GM21576 (cell line): Measurements from ENCODE around the gene COG4.
A peak's percentile ranks its signal among the peaks of the same experiment; 100 is the strongest.
"Not testable (repeated sequence)": the region's sequence is repeated elsewhere in the genome, so short reads cannot be mapped to it uniquely, and the experiment has no call there.

Source experiments
- ATAC-seq: cut with Tn5 transposase; IDR thresholded peaks from one replicate; pipeline ENCODE4 v1.9.1; 2021; ENCODE audit warnings: mild to moderate bottlenecking, moderate library complexity; ENCODE audit not compliant: unreplicated experiment

The COG4 gene

GRCh38 chr16:70457446-70458166, 65.7 kb downstream of the COG4 start:
- no peak for ATAC-seq

- ATAC-seq, result no peak
These were observed 67.4 kb downstream of the COG4 start for GRCh38 chr16:70455910-70456309.

DNA sequence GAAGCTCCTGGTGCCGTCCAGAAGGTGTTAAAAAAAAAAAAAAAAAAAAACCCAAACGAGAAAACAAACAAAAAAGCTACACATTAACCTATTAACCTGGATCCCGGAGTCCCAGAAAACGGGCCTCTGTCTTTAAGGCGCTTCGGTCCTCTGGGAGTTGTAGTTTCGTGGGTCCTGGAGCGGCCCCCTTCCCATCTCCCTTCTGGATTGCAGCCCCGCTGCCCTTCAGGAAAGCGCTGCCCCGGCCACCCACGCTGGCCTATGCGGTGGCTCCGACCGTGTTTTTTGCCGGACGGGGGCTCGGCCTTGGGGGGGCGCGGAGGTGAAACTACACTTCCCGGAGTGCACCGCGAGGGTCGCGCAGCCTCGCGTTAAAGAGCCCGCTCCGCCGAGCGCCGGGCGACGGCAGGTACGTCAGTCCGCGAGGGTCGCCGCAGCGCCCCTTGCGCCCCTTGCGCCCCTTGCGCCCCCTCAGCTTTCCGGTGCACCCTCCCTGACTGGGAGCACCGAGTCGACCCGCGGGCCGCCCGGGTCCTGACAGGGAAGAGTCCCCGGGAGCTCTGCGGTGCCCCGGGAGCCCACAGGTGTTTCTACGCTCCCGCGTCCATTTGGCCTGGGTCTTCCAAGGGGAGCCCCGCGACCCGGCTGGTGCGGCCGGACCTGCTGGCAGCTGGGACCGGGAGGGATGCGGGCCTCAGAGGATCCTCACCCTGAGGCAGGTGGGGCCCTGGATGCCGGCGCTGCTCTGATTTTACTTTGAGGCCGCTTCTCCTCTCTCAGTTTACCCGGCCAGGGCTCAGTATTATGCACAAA, 68.9 kb downstream of the COG4 start, which contains the start of gene FCSK:
Gene FCSK (plus strand): TSS at position 374 of the 813 bp plus-strand sequence. CDS start 8,596 bp downstream, outside the sequence.
- ATAC-seq, result peak; percentile 85

DNA sequence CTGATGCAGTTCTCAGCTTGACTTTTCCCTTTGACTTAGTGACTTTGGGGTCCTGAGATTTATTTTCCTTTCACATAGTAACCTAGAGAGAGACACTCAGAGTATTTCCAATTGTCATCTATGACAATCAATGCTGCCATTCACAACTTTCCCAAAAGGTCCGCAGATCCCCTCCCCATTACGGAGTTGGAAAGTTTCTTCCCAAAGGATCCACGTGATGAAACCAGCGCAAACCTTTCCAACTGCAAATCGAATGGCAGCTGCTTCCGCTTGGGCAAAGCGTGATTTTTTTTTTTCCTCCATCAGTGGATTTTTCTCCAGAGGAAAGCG, 69.5 kb downstream of the COG4 start:
- peak; percentile 18 for ATAC-seq

DNA sequence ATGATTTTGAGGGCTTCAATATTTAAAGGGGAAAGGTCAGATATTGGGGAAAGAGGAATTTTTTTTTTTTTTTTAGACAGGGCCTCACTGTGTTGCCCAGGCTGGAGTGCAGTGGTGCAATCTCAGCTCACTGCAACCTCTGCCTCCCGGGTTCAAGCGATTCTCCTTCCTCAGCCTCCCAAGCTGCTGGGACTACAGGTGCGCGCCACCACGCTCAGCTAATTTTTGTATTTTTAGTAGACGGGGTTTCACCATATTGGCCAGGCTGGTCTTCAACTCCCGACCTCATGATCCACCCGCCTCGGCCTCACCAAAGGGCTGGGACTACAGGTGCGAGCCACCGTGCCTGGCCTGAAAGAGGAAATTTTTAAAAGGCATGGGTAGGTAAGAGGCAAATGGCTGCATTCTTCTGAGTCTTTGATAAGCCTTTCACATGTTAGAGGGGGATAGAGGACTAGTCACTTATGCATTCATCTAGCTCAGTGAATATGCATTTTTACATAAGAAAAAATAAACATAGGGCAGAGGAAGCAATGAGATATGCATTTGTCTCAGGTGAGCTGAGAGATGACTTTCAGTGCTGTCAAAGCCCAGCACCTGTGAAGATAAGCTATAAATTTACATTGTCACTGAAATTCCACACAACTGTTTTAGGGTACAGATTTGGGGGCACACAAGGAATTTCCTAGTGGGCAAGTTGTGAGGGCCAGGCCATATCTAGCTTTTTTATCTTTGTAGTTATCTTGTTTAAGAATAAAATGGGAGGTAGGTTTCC, 70.0 kb downstream of the COG4 start:
- ATAC-seq, result no peak

GRCh38 chr16:70451004-70451340, 72.4 kb downstream of the COG4 start:
- not testable (repeated sequence) for ATAC-seq

DNA sequence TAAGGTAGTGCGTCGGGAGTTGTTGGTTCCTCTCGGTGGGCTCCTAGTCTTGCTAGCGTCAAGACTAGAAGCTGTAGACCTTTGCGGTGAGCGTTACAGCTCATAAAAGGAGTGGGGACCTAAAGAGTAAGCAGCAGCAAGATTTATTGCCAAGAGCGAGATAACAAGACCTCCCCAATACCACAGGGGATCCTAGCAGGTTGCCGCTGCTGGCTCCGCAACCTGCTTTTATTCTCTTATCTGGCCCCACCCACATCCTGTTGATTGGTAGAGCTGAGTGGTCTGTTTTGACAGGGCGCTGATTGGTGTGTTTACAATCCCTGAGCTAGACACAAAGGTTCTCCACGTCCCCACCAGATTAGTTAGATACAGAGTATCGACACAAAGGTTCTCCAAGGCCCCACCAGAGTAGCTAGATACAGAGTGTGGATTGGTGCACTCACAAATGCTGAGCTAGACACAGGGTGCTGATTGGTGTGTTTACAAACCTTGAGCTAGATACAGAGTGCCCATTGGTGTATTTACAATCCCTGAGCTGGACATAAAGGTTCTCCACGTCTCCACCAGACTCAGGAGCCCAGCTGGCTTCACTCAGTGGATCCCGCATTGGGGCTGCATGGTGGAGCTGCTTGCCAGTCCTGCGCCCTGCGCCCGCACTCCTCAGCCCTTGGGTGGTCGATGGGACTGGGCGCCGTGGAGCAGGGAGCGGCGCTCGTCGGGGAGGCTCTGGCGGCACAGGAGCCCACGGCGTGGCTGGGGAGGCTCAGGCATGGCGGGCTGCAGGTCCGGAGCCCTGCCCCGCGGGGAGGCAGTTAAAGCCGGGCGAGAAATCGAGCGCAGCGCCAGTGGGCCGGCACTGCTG, 73.0 kb downstream of the COG4 start:
- ATAC-seq, result not testable (repeated sequence)

DNA sequence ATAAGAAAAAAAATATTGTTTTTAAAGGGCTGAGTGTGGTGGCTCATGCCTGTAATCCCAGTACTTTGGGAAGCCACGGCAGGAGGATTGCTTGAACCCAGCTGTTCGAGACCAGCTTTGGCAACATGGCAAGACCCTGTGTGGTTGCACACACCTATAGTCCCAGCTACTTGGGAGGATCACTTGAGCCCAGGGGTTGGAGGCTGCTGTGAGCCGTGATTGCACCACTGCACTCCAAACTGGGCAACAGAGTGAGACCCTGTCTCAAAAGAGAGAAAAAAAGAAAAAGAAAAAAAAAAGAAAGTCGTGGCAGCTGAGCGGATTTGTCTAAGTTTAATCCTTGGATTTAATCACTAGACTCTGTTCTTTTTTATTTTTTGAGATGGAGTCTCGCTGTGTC, 75.3 kb downstream of the COG4 start:
- ATAC-seq, result no peak

DNA sequence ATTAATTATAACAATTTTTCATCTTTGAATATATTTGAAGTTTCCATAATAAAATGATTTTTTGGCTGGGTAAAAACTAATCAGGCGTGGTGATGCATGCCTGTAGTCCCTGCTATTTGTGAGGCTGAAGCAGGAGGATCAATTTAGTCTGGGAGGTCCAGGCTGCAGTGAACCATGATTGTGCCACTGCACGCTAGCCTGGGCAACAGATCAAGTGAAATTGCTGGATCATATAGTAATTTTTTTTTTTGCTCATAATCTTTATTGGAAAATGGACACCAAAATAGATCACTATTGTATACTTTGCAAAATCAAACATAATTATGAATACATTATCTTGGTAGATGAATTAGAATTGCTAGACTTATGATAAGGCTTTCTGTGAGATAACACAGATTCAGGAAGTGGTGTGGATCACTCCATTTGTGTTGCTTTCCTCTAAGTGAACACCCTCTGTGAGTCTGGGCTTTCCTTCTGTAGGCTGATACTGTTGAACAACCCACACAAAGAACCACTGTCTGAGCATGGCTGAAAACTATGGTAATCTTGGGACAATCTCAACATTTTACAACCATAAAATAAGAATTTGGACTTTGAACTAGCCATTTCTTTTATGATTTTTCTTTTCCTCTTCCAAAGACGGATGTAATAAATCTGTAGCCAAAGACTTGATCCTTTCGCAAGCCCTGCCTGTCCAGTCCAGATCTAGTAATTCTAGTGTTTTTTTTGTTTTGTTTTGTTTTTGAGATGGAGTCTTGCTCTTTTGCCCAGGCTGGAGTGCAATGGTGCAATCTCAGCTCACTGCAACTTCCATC, 78.9 kb downstream of the COG4 start:
- ATAC-seq, result no peak

- ATAC-seq, result no peak
These were observed 81.0 kb downstream of the COG4 start for GRCh38 chr16:70442344-70442743.

GRCh38 chr16:70441406-70441990, 81.9 kb downstream of the COG4 start:
- no peak for ATAC-seq

- ATAC-seq, result no peak
These were observed 83.2 kb downstream of the COG4 start for GRCh38 chr16:70440009-70440692.

DNA sequence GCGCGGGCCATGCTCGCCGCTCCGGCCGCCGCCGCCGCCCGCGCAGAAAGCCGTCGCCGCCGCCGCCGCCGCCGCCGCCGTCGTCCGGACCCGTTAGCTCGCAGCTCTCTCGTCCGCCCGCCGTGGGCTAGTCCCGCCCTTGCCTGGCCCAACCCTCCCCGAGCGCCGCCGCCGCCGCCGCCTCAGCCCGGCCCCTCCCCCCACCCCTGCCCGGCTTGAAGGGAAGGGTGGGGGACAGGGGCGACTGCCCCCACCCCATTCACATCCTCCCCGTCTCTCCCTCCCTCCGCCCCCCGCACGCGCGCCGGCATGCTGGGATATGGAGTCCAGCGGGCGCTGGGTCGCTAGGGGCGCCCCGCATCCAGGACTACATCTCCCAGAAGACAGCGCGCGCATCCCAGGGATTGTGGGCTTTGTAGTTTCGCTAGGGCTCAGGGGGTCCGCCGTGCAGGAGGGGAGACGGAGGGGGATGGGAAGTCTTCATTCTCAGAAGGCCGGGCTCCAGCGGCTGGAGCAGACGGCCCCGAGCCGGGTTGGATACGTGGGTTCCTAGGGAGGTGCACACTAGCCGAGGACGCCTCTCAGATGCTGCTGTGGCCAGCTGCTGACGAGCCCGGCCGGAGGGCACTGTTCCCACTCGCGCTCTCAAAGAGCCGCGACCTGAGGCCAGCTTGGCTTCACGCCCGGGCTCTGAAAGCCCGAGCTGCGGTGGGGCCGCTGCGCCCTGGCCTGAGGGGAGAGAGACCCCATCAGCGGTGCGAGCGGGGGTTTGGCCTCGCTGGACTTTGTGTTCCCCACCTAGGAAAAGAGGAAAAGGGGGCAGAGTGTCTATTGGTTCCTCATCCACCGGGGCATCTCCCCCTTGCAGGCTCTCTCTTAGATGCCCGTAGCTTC, 84.1 kb downstream of the COG4 start, which contains the start of gene ST3GAL2:
Gene ST3GAL2 (minus strand): TSS at position 132 of the 894 bp plus-strand sequence. CDS start 40,570 bp downstream, outside the sequence.
- ATAC-seq, result peak; percentile 73

DNA sequence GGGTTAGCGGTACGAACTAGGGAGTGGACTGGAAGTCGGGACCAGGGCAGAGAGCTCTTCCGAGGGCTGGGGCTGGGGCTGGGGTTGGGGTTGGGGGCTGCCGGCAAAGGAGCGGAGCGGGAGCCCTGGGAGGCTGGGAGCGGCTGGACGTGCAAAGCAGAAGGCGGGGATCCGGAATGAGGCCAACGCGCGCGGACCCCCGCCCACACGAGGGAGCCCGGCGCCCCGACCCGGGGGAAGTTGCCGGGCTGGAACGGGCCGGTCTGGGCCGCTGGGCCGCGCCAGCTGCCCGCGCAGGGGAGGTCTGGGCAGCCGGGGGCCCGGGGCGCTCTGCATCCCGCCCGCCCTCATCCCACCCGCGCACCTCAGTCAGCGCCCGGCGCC, 84.8 kb downstream of the COG4 start:
- no peak for ATAC-seq

DNA sequence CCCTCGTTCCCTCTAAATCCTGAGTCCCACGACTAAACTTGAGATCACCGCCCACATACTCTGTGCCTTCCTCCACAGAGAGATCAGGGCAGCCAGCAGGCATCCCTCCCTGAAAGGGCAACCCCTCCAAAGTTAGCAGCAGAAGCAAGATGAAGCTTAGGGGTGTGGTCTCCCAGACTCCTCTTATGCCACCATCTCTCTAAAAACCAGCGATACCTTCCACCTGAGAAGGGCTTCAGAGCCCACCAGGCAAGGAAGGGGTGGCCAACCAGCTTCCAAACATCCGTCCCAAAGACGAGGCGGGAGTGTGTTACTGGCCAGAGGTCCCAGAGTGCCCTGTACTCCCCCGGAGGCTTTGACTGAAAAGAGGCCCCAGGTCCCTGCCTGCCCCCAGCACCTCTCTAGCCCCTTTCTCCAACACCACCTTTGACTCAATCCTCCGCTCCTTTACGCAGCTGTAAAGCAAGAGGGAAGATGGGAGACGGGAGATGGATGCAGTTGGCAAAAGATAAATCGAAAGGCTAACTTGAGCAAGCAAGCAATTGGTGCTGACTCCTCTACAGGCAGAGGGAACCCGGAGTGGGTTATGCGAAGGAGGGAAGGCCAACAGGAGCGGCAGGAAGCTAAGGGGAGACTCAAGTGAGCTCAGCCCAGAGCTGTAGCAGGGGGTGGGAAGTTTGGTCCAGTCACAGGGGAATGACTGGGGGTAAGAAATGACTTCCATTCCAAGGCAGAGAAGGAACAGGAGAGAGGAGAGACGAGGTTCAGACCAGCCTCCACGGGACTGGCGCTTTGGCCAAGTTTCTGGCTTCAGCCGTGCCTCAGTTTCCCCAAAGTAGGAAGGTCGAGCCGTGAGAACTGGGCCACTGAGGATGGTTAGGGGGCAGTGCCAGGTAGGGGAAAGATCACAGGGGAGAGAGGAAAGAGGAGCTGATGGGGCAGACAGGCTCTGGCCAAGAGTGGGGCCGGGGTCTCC, 85.5 kb downstream of the COG4 start:
- no peak for ATAC-seq

GRCh38 chr16:70437017-70437581, 86.3 kb downstream of the COG4 start:
- ATAC-seq, result no peak
